Activated B cell treated with CpG ODN at 0.5 μM for 24 hours (primary cell): ENCODE data around the gene GPR180. TPM values are rescaled to one million over a fixed set of nuclear protein-coding genes. Genes with fewer than 3 reads are reported as not detected.

Source experiments
- ATAC-seq: fragments of 200-7000 bp; cut with Tn5 transposase; one replicate; pipeline ENCODE4 v1.10.0; 2021; ENCODE audit warnings: low read depth, mild to moderate bottlenecking, moderate library complexity
- CTCF ChIA-PET: fragments of 350-600 bp; sonication (Branson Sonifier 250); formaldehyde crosslinking; loops from one replicate; lab custom pipeline; 2021; ENCODE audit warnings: antibody characterized with exemption; lab: Charles Lee
- POLR2A ChIA-PET: fragments of 350-600 bp; sonication (Branson Sonifier 250); formaldehyde crosslinking; loops from one replicate; lab custom pipeline; 2021; ENCODE audit warnings: antibody characterized with exemption; lab: Charles Lee
- DNase-seq: peaks from one replicate; pipeline ENCODE4 v3.0.0; 2022
- H3K27ac Mint-ChIP-seq: one replicate; pipeline ENCODE4 v1.8.0; 2020; ENCODE audit warnings: mixed read lengths
- H3K27me3 Mint-ChIP-seq: one replicate; pipeline ENCODE4 v1.8.0; 2021; ENCODE audit warnings: mixed read lengths
- H3K36me3 Mint-ChIP-seq: one replicate; pipeline ENCODE4 v1.8.0; 2021; ENCODE audit warnings: low read depth, mixed read lengths
- H3K4me1 Mint-ChIP-seq: one replicate; pipeline ENCODE4 v1.8.0; 2021; ENCODE audit warnings: mixed read lengths
- H3K4me3 Mint-ChIP-seq: one replicate; pipeline ENCODE4 v1.8.0; 2020; ENCODE audit warnings: mild to moderate bottlenecking, mixed read lengths
- H3K9me3 Mint-ChIP-seq: one replicate; pipeline ENCODE4 v1.8.0; 2020; ENCODE audit warnings: mixed read lengths
- CTCF ChIP-seq: fragments of 200-600 bp; IDR thresholded peaks from one replicate; pipeline ENCODE4 v1.8.0; 2022; ENCODE audit warnings: antibody characterized with exemption, mild to moderate bottlenecking
- intact Hi-C: fragments of 100-400 bp; cut with micrococcal nuclease; formaldehyde crosslinking; loops from one replicate; pipeline ENCODE4 v1.15.1; 2024
- total RNA-seq: library from RNA; stranded (reverse); gene quantifications from 2 replicates; pipeline ENCODE4 v1.2.3, GENCODE V29; 2022

The GPR180 gene
- total RNA-seq, 1 donor from 2014 or later = 5.1 TPM

- ChIA-PET POLR2A (no interaction called here), CTCF (no interaction called here)
- no peaks in the 10 kb centered on the region for H3K4me1 Mint-ChIP-seq
- no peak for TF ChIP-seq CTCF
- no peaks in the 10 kb centered on the region for H3K9me3 Mint-ChIP-seq
- no peak overlapping the region for H3K27ac Mint-ChIP-seq
- H3K36me3 Mint-ChIP-seq = no peaks in the 10 kb centered on the region
- peaks cover 10% of the 10 kb centered on the region for H3K27me3 Mint-ChIP-seq
- DNase-seq = no peak
- no peak overlapping the region for H3K4me3 Mint-ChIP-seq
- no peak for ATAC-seq
- intact Hi-C loops = no loop called here
Observed at GRCh38 chr13:94659598-94659946, 57.9 kb downstream of the GPR180 start.

- DNase-seq = no peak
- Mint-ChIP-seq H3K4me1 (no peaks in the 10 kb centered on the region), H3K27me3 (peaks cover 13% of the 10 kb centered on the region), H3K4me3 (no peak overlapping the region), H3K27ac (no peak overlapping the region), H3K9me3 (no peaks in the 10 kb centered on the region), H3K36me3 (no peaks in the 10 kb centered on the region)
- POLR2A ChIA-PET = no interaction called here
- no peak for ATAC-seq
- CTCF ChIA-PET = no interaction called here
- no peak for TF ChIP-seq CTCF
- intact Hi-C loops = no loop called here
Observed at GRCh38 chr13:94660695-94661326, 59.2 kb downstream of the GPR180 start.

- H3K27me3 Mint-ChIP-seq = peaks cover 19% of the 10 kb centered on the region
- no peaks in the 10 kb centered on the region for H3K4me1 Mint-ChIP-seq
- H3K27ac Mint-ChIP-seq = no peak overlapping the region
- no peak for TF ChIP-seq CTCF
- ATAC-seq = no peak
- CTCF ChIA-PET = no interaction called here
- intact Hi-C loops = no loop called here
- no peaks in the 10 kb centered on the region for H3K36me3 Mint-ChIP-seq
- no peak overlapping the region for H3K4me3 Mint-ChIP-seq
- DNase-seq = no peak
- no peaks in the 10 kb centered on the region for H3K9me3 Mint-ChIP-seq
- POLR2A ChIA-PET = no interaction called here
Observed at GRCh38 chr13:94661406-94661805, 59.7 kb downstream of the GPR180 start.

- Mint-ChIP-seq H3K4me1 (no peaks in the 10 kb centered on the region), H3K4me3 (no peak overlapping the region), H3K36me3 (no peaks in the 10 kb centered on the region), H3K27me3 (peaks cover 21% of the 10 kb centered on the region), H3K27ac (no peak overlapping the region), H3K9me3 (no peaks in the 10 kb centered on the region)
- CTCF ChIA-PET = no interaction called here
- ATAC-seq = no peak
- POLR2A ChIA-PET = no interaction called here
- intact Hi-C loops = no loop called here
- no peak for DNase-seq
- TF ChIP-seq CTCF = no peak
Observed at GRCh38 chr13:94662274-94662945, 60.8 kb downstream of the GPR180 start.

GRCh38 chr13:94664889-94665288 is 63.2 kb downstream of the GPR180 start:
- Mint-ChIP-seq H3K27me3 (peaks cover 21% of the 10 kb centered on the region), H3K9me3 (peaks cover 2% of the 10 kb centered on the region), H3K4me1 (no peaks in the 10 kb centered on the region), H3K36me3 (no peaks in the 10 kb centered on the region), H3K27ac (no peak overlapping the region), H3K4me3 (no peak overlapping the region)
- ChIA-PET POLR2A (no interaction called here), CTCF (interaction anchor here (1.3 kb wide), 1 partner anchor 11 kb away, joined by 4 read pairs; no protein-coding TSS in a partner anchor)
- TF ChIP-seq CTCF = no peak
- ATAC-seq (no peak), DNase-seq (no peak)
- intact Hi-C loops = no loop called here
